ENCODE results near the gene CCDC178.
A peak's percentile ranks its signal among the peaks of the same experiment; 100 is the strongest.

The CCDC178 gene

DNA sequence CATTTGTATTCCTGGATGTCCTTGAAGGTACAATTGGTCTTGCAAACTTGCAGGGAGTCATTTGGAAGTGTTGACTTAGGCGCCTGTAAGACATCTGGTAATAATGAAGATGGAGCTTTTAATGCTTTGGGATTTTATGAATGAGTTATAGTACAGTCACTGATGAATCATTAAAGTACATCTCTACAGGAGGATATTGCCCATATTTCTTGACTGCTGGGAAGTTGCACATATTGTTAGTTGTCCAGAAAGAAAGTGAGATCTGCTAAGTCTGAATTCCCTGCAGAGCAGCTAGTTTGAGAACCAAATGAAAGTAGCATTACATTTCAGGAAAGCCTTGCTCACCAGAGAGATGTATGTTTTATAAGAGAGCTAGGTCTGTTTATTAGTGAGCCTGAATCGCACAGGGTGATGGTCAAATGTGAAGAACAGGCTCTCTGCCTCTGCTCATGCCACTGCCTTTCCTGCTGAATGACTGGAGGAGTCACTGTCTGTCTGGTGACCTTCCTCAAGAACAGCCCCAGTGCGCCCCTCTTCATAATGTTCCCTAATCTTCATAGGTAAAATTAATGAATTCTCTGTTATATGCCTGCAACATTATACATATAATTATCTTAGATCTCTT, 528.7 kb downstream of the CCDC178 start:
- ChIA-PET POLR2A (no interaction called here), CTCF (no interaction called here)
- DNase-seq (ENCODE audit: extremely low spot score) = no peak
- TF ChIP-seq PKNOX1 (IDR thresholded peaks at IDR 0.05) (0 out of 2 replicates have a peak, but pooled peaks have one; percentile 13), LEF1 (IDR thresholded peaks at IDR 0.05; ENCODE audit: borderline replicate concordance) (no peak)

- TF ChIP-seq BHLHE40 (IDR thresholded peaks at IDR 0.05; ENCODE audit: borderline replicate concordance) = no peak
- TF ChIP-seq LEF1 (IDR thresholded peaks at IDR 0.05; ENCODE audit: borderline replicate concordance) = no peak
- no peak for TF ChIP-seq FOXM1 (IDR thresholded peaks at IDR 0.05; ENCODE audit: borderline replicate concordance)
- TF ChIP-seq CTBP1 (IDR thresholded peaks at IDR 0.05; ENCODE audit: borderline replicate concordance) = no peak
- no peak for TF ChIP-seq TARDBP (IDR thresholded peaks at IDR 0.05)
- TF ChIP-seq SP1 (IDR thresholded peaks at IDR 0.05) = no peak
- no peak for TF ChIP-seq PKNOX1 (IDR thresholded peaks at IDR 0.05)
- TF ChIP-seq ELF4 (IDR thresholded peaks at IDR 0.05) = no peak
- TF ChIP-seq FOXA1 (IDR thresholded peaks at IDR 0.05) = no peak
- TF ChIP-seq L3MBTL2 (conservative IDR thresholded peaks at IDR 0.05) = no peak
- TF ChIP-seq SUZ12 (IDR thresholded peaks at IDR 0.05) = no peak
- TF ChIP-seq HDGF (IDR thresholded peaks at IDR 0.05; ENCODE audit: borderline replicate concordance) = no peak
- TF ChIP-seq NFRKB (IDR thresholded peaks at IDR 0.05) = no peak
- CTCF ChIA-PET = no interaction called here
- DNase-seq (ENCODE audit: extremely low spot score) = no peak
- POLR2A ChIA-PET = no interaction called here
Measured at GRCh38 chr18:32910694-32911296, 529.7 kb downstream of the CCDC178 start.

- CTCF ChIA-PET = interaction anchor here (1.3 kb wide), 1 partner anchor 9 kb away, joined by 4 read pairs; no protein-coding TSS in a partner anchor
- no peak for DNase-seq (ENCODE audit: extremely low spot score)
- POLR2A ChIA-PET = no interaction called here
Measured at GRCh38 chr18:32909798-32910561, 530.5 kb downstream of the CCDC178 start.

DNA sequence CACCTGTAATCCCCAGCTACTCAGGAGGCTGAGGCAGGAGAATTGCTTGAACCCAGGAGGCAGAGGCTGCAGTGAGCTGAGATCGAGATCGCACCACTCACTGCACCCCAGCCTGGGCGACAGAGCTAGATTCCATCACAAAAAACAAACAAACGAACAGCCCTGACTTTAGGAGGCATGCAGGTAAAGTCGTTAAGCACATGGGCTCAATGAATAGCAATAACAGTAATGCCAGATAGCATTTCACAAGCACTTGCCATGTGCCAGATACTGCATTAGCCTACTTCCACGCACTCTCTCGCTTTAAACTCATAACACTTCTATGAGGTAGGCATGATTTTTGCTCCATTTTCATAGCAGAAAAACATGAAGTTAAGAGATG, 532.1 kb downstream of the CCDC178 start:
- TF ChIP-seq NFRKB (IDR thresholded peaks at IDR 0.05) (no peak), ZNF384 (IDR thresholded peaks at IDR 0.05) (no peak), FOXA1 (IDR thresholded peaks at IDR 0.05) (no peak), L3MBTL2 (conservative IDR thresholded peaks at IDR 0.05) (no peak), BHLHE40 (IDR thresholded peaks at IDR 0.05; ENCODE audit: borderline replicate concordance) (no peak), FOXM1 (IDR thresholded peaks at IDR 0.05; ENCODE audit: borderline replicate concordance) (no peak), TARDBP (IDR thresholded peaks at IDR 0.05) (no peak), LEF1 (IDR thresholded peaks at IDR 0.05; ENCODE audit: borderline replicate concordance) (no peak)
- ChIA-PET POLR2A (no interaction called here), CTCF (interaction anchor here (1.3 kb wide), 1 partner anchor 10 kb away, joined by 4 read pairs; no protein-coding TSS in a partner anchor)
- no peak for DNase-seq (ENCODE audit: extremely low spot score)

More at GRCh38 chr18:32909798-32910561, 530.5 kb downstream of the CCDC178 start:
- TF ChIP-seq BHLHE40 (IDR thresholded peaks at IDR 0.05; ENCODE audit: borderline replicate concordance) (no peak), ELF4 (IDR thresholded peaks at IDR 0.05) (no peak), FOXK2 (IDR thresholded peaks at IDR 0.05) (no peak), ZNF384 (IDR thresholded peaks at IDR 0.05) (no peak), FOXA1 (IDR thresholded peaks at IDR 0.05) (no peak), TARDBP (IDR thresholded peaks at IDR 0.05) (no peak), ARNT (IDR thresholded peaks at IDR 0.05) (no peak), LEF1 (IDR thresholded peaks at IDR 0.05; ENCODE audit: borderline replicate concordance) (no peak), PKNOX1 (IDR thresholded peaks at IDR 0.05) (no peak)

- no peak for DNase-seq (ENCODE audit: extremely low spot score)
- TF ChIP-seq FOXA1 (IDR thresholded peaks at IDR 0.05) (no peak), BHLHE40 (IDR thresholded peaks at IDR 0.05; ENCODE audit: borderline replicate concordance) (no peak), LEF1 (IDR thresholded peaks at IDR 0.05; ENCODE audit: borderline replicate concordance) (no peak), FOXM1 (IDR thresholded peaks at IDR 0.05; ENCODE audit: borderline replicate concordance) (no peak), SP1 (IDR thresholded peaks at IDR 0.05) (no peak), ELF4 (IDR thresholded peaks at IDR 0.05) (no peak), HDGF (IDR thresholded peaks at IDR 0.05; ENCODE audit: borderline replicate concordance) (no peak), FOXK2 (IDR thresholded peaks at IDR 0.05) (no peak), L3MBTL2 (conservative IDR thresholded peaks at IDR 0.05) (no peak), PKNOX1 (IDR thresholded peaks at IDR 0.05) (no peak), TARDBP (IDR thresholded peaks at IDR 0.05) (no peak), ZNF384 (IDR thresholded peaks at IDR 0.05) (no peak), ARNT (IDR thresholded peaks at IDR 0.05) (no peak), NFRKB (IDR thresholded peaks at IDR 0.05) (no peak), SUZ12 (IDR thresholded peaks at IDR 0.05) (no peak), CTBP1 (IDR thresholded peaks at IDR 0.05; ENCODE audit: borderline replicate concordance) (no peak)
- CTCF ChIA-PET = no interaction called here
- POLR2A ChIA-PET = no interaction called here
Measured at GRCh38 chr18:32907648-32908423, 532.7 kb downstream of the CCDC178 start.

All from HEK293T (cell line).